DND-41 (cell line): ENCODE results near the gene ORM1.

Experiments used
- ATAC-seq: fragments of 200-7000 bp; cut with Tn5 transposase; 3 replicates; pipeline ENCODE4 v1.9.1; 2021; ENCODE audit warnings: low read depth; ENCODE audit not compliant: insufficient read depth
- DNase-seq: peaks from one replicate; pipeline ENCODE4 v3.0.0-alpha.2; 2020
- H2AFZ ChIP-seq: 2 replicates; pipeline ENCODE4 v1.6.0; 2012; ENCODE audit warnings: low read depth, low read length
- H3K27ac ChIP-seq: 2 replicates; pipeline ENCODE4 v1.5.1; 2012; ENCODE audit warnings: low read length, inconsistent platforms
- H3K27me3 ChIP-seq: fragments of 200-600 bp; sonication (generic); 2 replicates; pipeline ENCODE4 v1.6.0; 2012; ENCODE audit warnings: low read length, mild to moderate bottlenecking, inconsistent platforms; ENCODE audit not compliant: insufficient read depth, poor library complexity
- H3K36me3 ChIP-seq: 2 replicates; pipeline ENCODE4 v1.5.1; 2012; ENCODE audit warnings: low read length, inconsistent platforms; ENCODE audit not compliant: insufficient read depth
- H3K4me1 ChIP-seq: 2 replicates; pipeline ENCODE4 v1.5.1; 2012; ENCODE audit warnings: mild to moderate bottlenecking, low read length; ENCODE audit not compliant: insufficient read depth
- H3K4me2 ChIP-seq: 2 replicates; pipeline ENCODE4 v1.6.0; 2012; ENCODE audit warnings: mild to moderate bottlenecking, moderate library complexity, low read length, inconsistent platforms; ENCODE audit not compliant: insufficient read depth
- H3K4me3 ChIP-seq, 2 experiments: fragments of 200-600 bp in 1 of 2; shearing (Covaris generic) in 1 of 2; 2 replicates each; pipeline ENCODE4 v1.5.1; 2012 to 2016; ENCODE audit warnings: inconsistent platforms in 2 of 2, low read length in 2 of 2, mild to moderate bottlenecking in 2 of 2, low read depth in 1 of 2, moderate library complexity in 1 of 2
- H3K79me2 ChIP-seq: 2 replicates; pipeline ENCODE4 v1.6.0; 2012; ENCODE audit warnings: low read length, inconsistent platforms; ENCODE audit not compliant: insufficient read depth
- H3K9ac ChIP-seq: 2 replicates; pipeline ENCODE4 v1.6.0; 2012; ENCODE audit warnings: low read depth, mild to moderate bottlenecking, inconsistent platforms, low read length, moderate library complexity
- H3K9me3 ChIP-seq: 2 replicates; pipeline ENCODE4 v1.5.1; 2012; ENCODE audit warnings: low read length, moderate library complexity, mild to moderate bottlenecking, inconsistent platforms; ENCODE audit not compliant: insufficient read depth, severe bottlenecking
- H4K20me1 ChIP-seq: 2 replicates; pipeline ENCODE4 v1.6.0; 2012; ENCODE audit warnings: low read length; ENCODE audit not compliant: insufficient read depth
- EZH2 ChIP-seq: IDR thresholded peaks from 3 replicates; pipeline ENCODE4 v1.6.1; 2012; ENCODE audit warnings: borderline replicate concordance, low read depth, mild to moderate bottlenecking, moderate library complexity, low read length, inconsistent platforms; ENCODE audit not compliant: severe bottlenecking
- TF ChIP-seq, protein P1 (sequence below): IDR thresholded peaks from 2 replicates; pipeline ENCODE4 v1.5.1; 2012; ENCODE audit warnings: borderline replicate concordance, low read length, moderate library complexity, mild to moderate bottlenecking; ENCODE audit not compliant: poor library complexity, severe bottlenecking; ENCODE audit errors: extremely low read depth

The ORM1 gene

GRCh38 chr9:114314881-114315722 lies 7.8 kb upstream of the ORM1 start:
- H3K4me3 ChIP-seq = no peak overlapping the region
- TF ChIP-seq, protein P1, sequence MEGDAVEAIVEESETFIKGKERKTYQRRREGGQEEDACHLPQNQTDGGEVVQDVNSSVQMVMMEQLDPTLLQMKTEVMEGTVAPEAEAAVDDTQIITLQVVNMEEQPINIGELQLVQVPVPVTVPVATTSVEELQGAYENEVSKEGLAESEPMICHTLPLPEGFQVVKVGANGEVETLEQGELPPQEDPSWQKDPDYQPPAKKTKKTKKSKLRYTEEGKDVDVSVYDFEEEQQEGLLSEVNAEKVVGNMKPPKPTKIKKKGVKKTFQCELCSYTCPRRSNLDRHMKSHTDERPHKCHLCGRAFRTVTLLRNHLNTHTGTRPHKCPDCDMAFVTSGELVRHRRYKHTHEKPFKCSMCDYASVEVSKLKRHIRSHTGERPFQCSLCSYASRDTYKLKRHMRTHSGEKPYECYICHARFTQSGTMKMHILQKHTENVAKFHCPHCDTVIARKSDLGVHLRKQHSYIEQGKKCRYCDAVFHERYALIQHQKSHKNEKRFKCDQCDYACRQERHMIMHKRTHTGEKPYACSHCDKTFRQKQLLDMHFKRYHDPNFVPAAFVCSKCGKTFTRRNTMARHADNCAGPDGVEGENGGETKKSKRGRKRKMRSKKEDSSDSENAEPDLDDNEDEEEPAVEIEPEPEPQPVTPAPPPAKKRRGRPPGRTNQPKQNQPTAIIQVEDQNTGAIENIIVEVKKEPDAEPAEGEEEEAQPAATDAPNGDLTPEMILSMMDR = no peak
- TF ChIP-seq EZH2 = no peak
- H3K27me3 ChIP-seq = no peaks in the 10 kb centered on the region
- H3K4me1 ChIP-seq = peaks cover 15% of the 10 kb centered on the region
- no peak overlapping the region for H3K27ac ChIP-seq
- no peaks in the 10 kb centered on the region for H3K9me3 ChIP-seq
- no peak for DNase-seq
- H3K4me2 ChIP-seq = no peak overlapping the region
- H3K79me2 ChIP-seq = no peaks in the 10 kb centered on the region
- no peaks in the 10 kb centered on the region for H4K20me1 ChIP-seq
- ATAC-seq = no peak
- H2AFZ ChIP-seq = no peak overlapping the region
- H3K36me3 ChIP-seq = no peaks in the 10 kb centered on the region
- H3K9ac ChIP-seq = no peak overlapping the region

GRCh38 chr9:114315723-114316363 lies 7.1 kb upstream of the ORM1 start:
- H3K36me3 ChIP-seq = no peaks in the 10 kb centered on the region
- H3K27ac ChIP-seq = no peak overlapping the region
- no peaks in the 10 kb centered on the region for H4K20me1 ChIP-seq
- H3K79me2 ChIP-seq = no peaks in the 10 kb centered on the region
- H3K4me1 ChIP-seq = peaks cover 15% of the 10 kb centered on the region
- no peak overlapping the region for H2AFZ ChIP-seq
- H3K4me2 ChIP-seq = no peak overlapping the region
- TF ChIP-seq, protein P1 = no peak
- no peak for TF ChIP-seq EZH2
- H3K9ac ChIP-seq = no peak overlapping the region
- no peak for DNase-seq
- no peaks in the 10 kb centered on the region for H3K9me3 ChIP-seq
- no peak for ATAC-seq
- H3K27me3 ChIP-seq = no peaks in the 10 kb centered on the region
- no peak overlapping the region for H3K4me3 ChIP-seq

DNA sequence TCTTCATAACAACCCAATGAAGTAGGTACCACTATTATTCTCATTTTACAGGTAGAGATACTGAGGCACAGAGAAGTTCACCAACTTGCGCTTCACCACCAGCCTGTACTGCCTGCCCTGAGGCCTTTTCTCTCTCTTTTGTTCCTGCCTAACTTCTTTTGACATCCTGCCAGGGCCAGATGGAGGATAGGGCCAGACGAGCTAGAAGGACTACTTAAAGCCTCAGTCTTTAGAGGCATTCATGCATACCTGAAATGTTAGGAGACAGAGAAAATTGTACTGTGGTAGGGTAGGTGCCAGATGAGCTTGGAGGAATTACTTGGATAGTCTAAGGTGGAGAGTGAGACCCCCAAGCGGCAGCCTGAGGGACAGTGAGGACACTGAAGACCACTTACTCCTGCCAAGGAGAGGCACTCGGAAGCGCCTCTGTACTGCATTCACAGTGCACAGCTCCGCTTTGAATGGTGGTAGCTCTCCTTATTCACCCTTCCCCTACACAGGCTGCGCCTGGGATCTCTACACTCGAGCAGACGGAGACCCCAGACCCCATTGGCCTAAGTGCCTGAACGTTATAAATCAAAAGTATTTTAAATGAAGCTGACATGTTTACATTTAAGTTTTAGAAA lies 6.2 kb upstream of the ORM1 start:
- Histone ChIP-seq H3K9ac (no peak overlapping the region), H3K36me3 (no peaks in the 10 kb centered on the region), H3K79me2 (no peaks in the 10 kb centered on the region), H3K4me1 (peaks cover 15% of the 10 kb centered on the region), H3K27ac (no peak overlapping the region; the same call in 1 of the 2 replicates), H4K20me1 (no peaks in the 10 kb centered on the region), H3K9me3 (no peaks in the 10 kb centered on the region), H3K4me2 (no peak overlapping the region), H3K27me3 (no peaks in the 10 kb centered on the region), H3K4me3 (no peak overlapping the region), H2AFZ (peak overlapping the region; percentile 17; the same call in 1 of the 2 replicates)
- DNase-seq (no peak), ATAC-seq (no peak)
- TF ChIP-seq, protein P1 = no peak
- TF ChIP-seq EZH2 = no peak
